Stimulated activated CD8-positive, alpha-beta memory T cell treated with anti-CD3 and anti-CD28 coated beads, Interleukin-12 subunit alpha, Interleukin-12 subunit beta, amount 100 ng/mL, for 1 hour (primary cell): ENCODE results near the gene SUCLA2.

Experiments
- DNase-seq: peaks from one replicate; pipeline ENCODE4 v3.0.0-alpha.2; 2020; ENCODE audit warnings: low read depth

The SUCLA2 gene

GRCh38 chr13:47903836-47904235 lies 97.2 kb downstream of the SUCLA2 start:
- no peak for DNase-seq

GRCh38 chr13:47901441-47901840 lies 99.6 kb downstream of the SUCLA2 start:
- DNase-seq = no peak

- no peak for DNase-seq
These were observed 103.0 kb downstream of the SUCLA2 start for GRCh38 chr13:47898080-47898479.

- DNase-seq = no peak
These were observed 103.5 kb downstream of the SUCLA2 start for GRCh38 chr13:47897411-47898050.

- DNase-seq = no peak
These were observed 104.5 kb downstream of the SUCLA2 start for GRCh38 chr13:47896546-47896945.

- DNase-seq = no peak
These were observed 105.0 kb downstream of the SUCLA2 start for GRCh38 chr13:47896111-47896510.

GRCh38 chr13:47893527-47893926 lies 107.5 kb downstream of the SUCLA2 start:
- no peak for DNase-seq
